HepG2 (cell line): ENCODE measurements around the gene CYSTM1. TPM values are rescaled to one million over a fixed set of nuclear protein-coding genes. Genes with fewer than 3 reads are reported as not detected.

Experiments
- ATAC-seq: fragments of 200-7000 bp; cut with Tn5 transposase; 3 replicates; pipeline ENCODE4 v1.9.1; 2020; ENCODE audit warnings: mild to moderate bottlenecking, moderate library complexity
- BruUV-seq: library from RNA; stranded (reverse); fragments of 400-500 nt; replicated peaks from 2 replicates; lab custom pipeline; 2021; lab: Mats Ljungman, UMichigan
- CTCF ChIA-PET: fragments of 300-600 bp; formaldehyde crosslinking; extraction: SDS; loops from one replicate; lab custom pipeline; 2021; ENCODE audit warnings: low total read pairs, inconsistent platforms, low intra/inter-chr PET ratio; lab: Yijun Ruan, JAX
- POLR2A ChIA-PET: fragments of 350-600 bp; sonication (Branson Sonifier 250); formaldehyde crosslinking; loops from one replicate; lab custom pipeline; 2020; ENCODE audit warnings: antibody characterized with exemption, inconsistent platforms; lab: Yijun Ruan, JAX
- DNase-seq: peaks from one replicate; pipeline ENCODE4 v3.0.0-alpha.2; 2015; ENCODE audit warnings: low spot score
- FAIRE-seq: peaks from 3 replicates; lab custom pipeline; 2011; peaks lifted over from hg19 to GRCh38; lab: Jason Lieb, UNC
- H2AFZ ChIP-seq: one replicate; pipeline ENCODE4 v1.6.1; 2011; ENCODE audit warnings: low read length, inconsistent platforms
- H3K27ac ChIP-seq: fragments of 300-600 bp; 3 replicates; pipeline ENCODE4 v1.8.0; 2011; ENCODE audit warnings: mixed run types, mild to moderate bottlenecking, mixed read lengths, low read length, inconsistent platforms; ENCODE audit not compliant: insufficient read depth; ENCODE audit errors: extremely low read length
- H3K27me3 ChIP-seq, 2 experiments: fragments of 200-600 bp in 1 of 2; 2 replicates in 1 of 2; 3 replicates in 1 of 2; pipeline versions ENCODE4 v1.6.0 to v1.8.0; 2011; ENCODE audit warnings: low read length in 2 of 2, mild to moderate bottlenecking in 2 of 2, moderate library complexity in 2 of 2, inconsistent platforms in 1 of 2; ENCODE audit not compliant: insufficient read depth in 2 of 2, control insufficient read depth in 1 of 2
- H3K36me3 ChIP-seq, 2 experiments: fragments of 200-600 bp in 1 of 2; replicated peaks in 1 of 2; 2 replicates in 1 of 2; 3 replicates in 1 of 2; pipeline versions ENCODE4 v1.5.1 to v1.8.0; 2011; ENCODE audit warnings: low read length in 2 of 2, inconsistent platforms in 1 of 2; ENCODE audit not compliant: insufficient read depth in 2 of 2, control insufficient read depth in 1 of 2
- H3K4me1 ChIP-seq: 2 replicates; pipeline ENCODE4 v1.5.1; 2012; ENCODE audit warnings: low read length, inconsistent platforms; ENCODE audit not compliant: insufficient read depth
- H3K4me2 ChIP-seq: 2 replicates; pipeline ENCODE4 v1.6.0; 2011; ENCODE audit warnings: low read depth, low read length, inconsistent platforms
- H3K4me3 ChIP-seq, 3 experiments: fragments of 200-600 bp in 1 of 3; sonication (generic), shearing (Covaris generic) in 1 of 3; replicated peaks in 1 of 3; 2 replicates each; pipeline ENCODE4 v1.5.1; 2011 to 2016; ENCODE audit warnings: low read length in 3 of 3, inconsistent platforms in 2 of 3, low read depth in 2 of 3, mild to moderate bottlenecking in 2 of 3, control low read depth in 1 of 3, mixed read lengths in 1 of 3; ENCODE audit not compliant: insufficient read depth in 1 of 3
- H3K79me2 ChIP-seq: one replicate; pipeline ENCODE4 v1.6.1; 2011; ENCODE audit warnings: low read length, inconsistent platforms; ENCODE audit not compliant: insufficient read depth
- H3K9ac ChIP-seq: 2 replicates; pipeline ENCODE4 v1.6.0; 2011; ENCODE audit warnings: mild to moderate bottlenecking, low read depth, low read length, inconsistent platforms; ENCODE audit not compliant: insufficient read depth
- H3K9me3 ChIP-seq: 2 replicates; pipeline ENCODE4 v1.5.1; 2012; ENCODE audit warnings: mild to moderate bottlenecking, low read length
- H4K20me1 ChIP-seq: 2 replicates; pipeline ENCODE4 v1.6.0; 2011; ENCODE audit warnings: inconsistent platforms, mild to moderate bottlenecking, low read length, moderate library complexity; ENCODE audit not compliant: insufficient read depth
- GLI4 ChIP-seq: sonication (generic); formaldehyde crosslinking; IDR thresholded peaks from 2 replicates; pipeline ENCODE4 v1.5.1; 2020; ENCODE audit warnings: missing genetic modification reagents, mild to moderate bottlenecking, moderate library complexity, borderline replicate concordance
- GTF2F1 ChIP-seq: fragments of 150-350 bp; IDR thresholded peaks from 2 replicates; pipeline ENCODE4 v1.6.1; 2014; ENCODE audit warnings: low read length
- MZF1 ChIP-seq: sonication (generic); formaldehyde crosslinking; IDR thresholded peaks from 2 replicates; pipeline ENCODE4 v1.8.1; 2023; ENCODE audit warnings: mild to moderate bottlenecking, missing genetic modification reagents, borderline replicate concordance
- NFE2L2 ChIP-seq: fragments of 150-350 bp; IDR thresholded peaks from 2 replicates; pipeline ENCODE4 v1.6.1; 2014; ENCODE audit warnings: low read length
- POLR2AphosphoS5 ChIP-seq: IDR thresholded peaks from 2 replicates; pipeline ENCODE4 v1.6.1; 2012; ENCODE audit warnings: low read depth, low read length
- SIN3A ChIP-seq: IDR thresholded peaks from 2 replicates; pipeline ENCODE4 v1.6.1; 2011; ENCODE audit warnings: low read depth, mild to moderate bottlenecking, control low read depth, low read length, borderline replicate concordance
- ZEB1 ChIP-seq: IDR thresholded peaks from 2 replicates; pipeline ENCODE4 v1.6.1; 2012; ENCODE audit warnings: mild to moderate bottlenecking, low read depth, inconsistent platforms; ENCODE audit not compliant: insufficient replicate concordance
- ZNF451 ChIP-seq: sonication (generic); formaldehyde crosslinking; IDR thresholded peaks from 2 replicates; pipeline ENCODE4 v1.5.0; 2020; ENCODE audit warnings: mild to moderate bottlenecking, missing genetic modification reagents
- ZNF510 ChIP-seq: sonication (generic); formaldehyde crosslinking; IDR thresholded peaks from 2 replicates; pipeline ENCODE4 v1.4.0; 2020; ENCODE audit warnings: low read depth, mild to moderate bottlenecking, missing genetic modification reagents
- ZNF766 ChIP-seq: sonication (generic); formaldehyde crosslinking; IDR thresholded peaks from 2 replicates; pipeline ENCODE4 v1.5.0; 2020; ENCODE audit warnings: missing genetic modification reagents, borderline replicate concordance
- WGBS: methylation state at CpG from one replicate; pipeline ENCODE4 v1.1.6; 2017; ENCODE audit warnings: low lambda C conversion rate; 5-methylcytosine and 5-hydroxymethylcytosine counted together
- in situ Hi-C: cut with HindIII; loops from 2 replicates; pipeline ENCODE4 v1.10.0; 2017; ENCODE audit warnings: low pct_unique_long_range_greater_than_20kb; ENCODE audit not compliant: extremely low pct_ligation_motif_present
- intact Hi-C: fragments of 100-400 bp; cut with micrococcal nuclease; formaldehyde crosslinking; loops from one replicate; pipeline ENCODE4 v1.10.0; 2022; ENCODE audit not compliant: unreplicated experiment
- polyA plus RNA-seq, 8 experiments: library from polyadenylated mRNA; depleted of rRNA in 3 of 8; stranded (reverse) in 7 of 8; unstranded in 1 of 8; fragments of >200 nt; fragmentation: Illumina TruSeq in 4 of 8; extraction: Trizol in 4 of 8; gene quantifications; 2 replicates each; pipeline versions ENCODE4 v1.2.1 to v1.2.3, GENCODE V29; 2011 to 2016; ENCODE audit warnings: low read depth in 4 of 8, missing spikeins in 1 of 8, mixed read lengths in 1 of 8; ENCODE audit not compliant: insufficient read depth in 1 of 8
- total RNA-seq, 5 experiments: library from RNA; depleted of rRNA; stranded (reverse); fragments of >200 nt; fragmentation: Illumina TruSeq; extraction: Trizol; gene quantifications; 2 replicates each; pipeline ENCODE4 v1.2.3, GENCODE V29; 2016; ENCODE audit warnings: low read depth in 1 of 5
- TF ChIP-seq, protein P1 (sequence below): sonication (generic); formaldehyde crosslinking; IDR thresholded peaks from 2 replicates; pipeline ENCODE4 v1.4.0; 2020; ENCODE audit warnings: low read depth, mild to moderate bottlenecking, missing genetic modification reagents
- TF ChIP-seq, protein P2 (sequence below): sonication (generic); formaldehyde crosslinking; IDR thresholded peaks from 2 replicates; pipeline ENCODE4 v1.8.0; 2022; ENCODE audit warnings: mild to moderate bottlenecking, missing genetic modification reagents, moderate library complexity
- TF ChIP-seq, protein P3 (sequence below): sonication (generic); formaldehyde crosslinking; IDR thresholded peaks from 2 replicates; pipeline ENCODE4 v1.4.0; 2020; ENCODE audit warnings: mild to moderate bottlenecking, low read depth, missing genetic modification reagents
- TF ChIP-seq, protein P4 (sequence below): sonication (generic); formaldehyde crosslinking; IDR thresholded peaks from 2 replicates; pipeline ENCODE4 v1.5.0; 2020; ENCODE audit warnings: missing genetic modification reagents
- TF ChIP-seq, protein P5 (sequence below): sonication (generic); formaldehyde crosslinking; IDR thresholded peaks from 2 replicates; pipeline ENCODE4 v1.8.0; 2022; ENCODE audit warnings: missing genetic modification reagents, mild to moderate bottlenecking, inconsistent platforms, borderline replicate concordance

Gene CYSTM1
- total and polyA plus RNA-seq, 2 of the 13 experiments (the other 11 are each of a cell fraction or from before 2014, with no cell fraction given), result 40.0 to 73.4 TPM

DNA sequence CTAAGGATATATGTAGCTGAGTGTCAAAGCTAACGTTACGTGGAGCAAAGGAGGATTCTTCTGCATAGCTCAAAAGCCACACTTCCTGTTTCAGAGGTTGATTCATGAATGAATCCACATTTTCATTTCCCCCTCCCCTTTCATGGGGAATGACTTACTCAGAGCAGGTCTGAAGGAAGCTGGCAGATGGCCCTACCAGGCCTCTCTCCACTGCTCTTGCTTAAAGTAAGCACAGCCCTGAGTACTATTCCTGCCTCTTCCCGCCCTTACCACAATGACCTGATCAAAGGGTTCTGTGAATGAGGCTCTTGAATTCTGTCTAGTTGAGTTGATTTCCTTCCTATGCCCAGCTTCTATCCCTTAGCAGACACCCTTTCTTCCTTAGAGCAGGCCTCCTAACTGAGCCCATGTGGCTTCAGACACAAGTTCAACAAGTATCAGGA, 43.0 kb upstream of the CYSTM1 start (continued):
- TF ChIP-seq, protein P1, sequence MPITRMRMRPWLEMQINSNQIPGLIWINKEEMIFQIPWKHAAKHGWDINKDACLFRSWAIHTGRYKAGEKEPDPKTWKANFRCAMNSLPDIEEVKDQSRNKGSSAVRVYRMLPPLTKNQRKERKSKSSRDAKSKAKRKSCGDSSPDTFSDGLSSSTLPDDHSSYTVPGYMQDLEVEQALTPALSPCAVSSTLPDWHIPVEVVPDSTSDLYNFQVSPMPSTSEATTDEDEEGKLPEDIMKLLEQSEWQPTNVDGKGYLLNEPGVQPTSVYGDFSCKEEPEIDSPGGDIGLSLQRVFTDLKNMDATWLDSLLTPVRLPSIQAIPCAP, result no peak

DNA sequence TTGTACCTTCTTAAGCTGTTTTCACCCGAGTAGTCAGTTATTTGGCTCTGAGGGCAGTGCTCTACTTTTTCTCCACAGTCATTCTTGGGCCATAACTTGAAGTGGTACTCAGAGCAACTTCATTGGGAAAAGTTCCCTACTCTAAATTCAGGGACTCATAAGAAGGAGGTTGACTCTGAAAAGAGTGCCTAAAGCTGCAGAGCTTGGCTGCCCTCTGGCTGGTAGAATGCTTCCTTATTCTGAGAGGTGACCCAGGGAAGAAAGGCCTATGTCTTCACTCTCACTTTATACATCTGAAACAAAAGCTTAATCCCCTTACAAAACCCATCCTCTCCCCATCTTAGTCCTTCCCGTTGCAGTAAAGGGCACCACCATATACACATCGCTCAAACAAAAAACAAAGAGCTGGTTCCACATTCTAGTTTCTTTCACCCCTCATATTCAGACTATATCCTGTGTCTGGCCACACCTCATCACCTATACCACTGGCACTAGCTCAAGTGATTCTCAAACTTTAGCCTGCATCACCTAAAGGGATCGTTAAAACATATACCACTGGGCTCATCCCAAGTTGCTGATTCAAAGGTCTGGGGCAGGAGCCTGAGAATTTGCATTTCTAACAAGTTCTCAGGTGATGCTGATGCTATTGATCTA, 41.3 kb upstream of the CYSTM1 start:
- Histone ChIP-seq H3K4me2 (no peak overlapping the region), H4K20me1 (peaks cover 5% of the 10 kb centered on the region; the same call in 1 of the 2 replicates), H3K27me3 (no peaks in the 10 kb centered on the region; a peak in 1 of 5 replicates), H3K4me1 (no peaks in the 10 kb centered on the region), H3K79me2 (peaks cover 2% of the 10 kb centered on the region), H3K9ac (no peak overlapping the region), H2AFZ (no peak overlapping the region), H3K9me3 (no peaks in the 10 kb centered on the region), H3K36me3 (no peaks in the 10 kb centered on the region), H3K4me3 (no peak overlapping the region), H3K27ac (no peak overlapping the region)
- no peak for DNase-seq
- intact Hi-C loops, result no loop called here
- in situ Hi-C loops, result no loop called here
- POLR2A ChIA-PET, result interaction anchor here (0.6 kb wide), 1 partner anchor 381 kb away, joined by 5 read pairs; no protein-coding TSS in a partner anchor
- BruUV-seq, result no TSS peak
- 66% methylated on average over 4 of the region's 4 CpGs for WGBS
- no peak for ATAC-seq
- CTCF ChIA-PET, result no interaction called here
- FAIRE-seq, result no peak
- TF ChIP-seq NFE2L2, result no peak
- TF ChIP-seq GLI4, result no peak
- no peak for TF ChIP-seq ZNF451 (CRISPR knock-in tag)
- no peak for TF ChIP-seq ZEB1
- TF ChIP-seq ZNF510 (CRISPR knock-in tag), result no peak
- no peak for TF ChIP-seq SIN3A
- TF ChIP-seq, protein P2, sequence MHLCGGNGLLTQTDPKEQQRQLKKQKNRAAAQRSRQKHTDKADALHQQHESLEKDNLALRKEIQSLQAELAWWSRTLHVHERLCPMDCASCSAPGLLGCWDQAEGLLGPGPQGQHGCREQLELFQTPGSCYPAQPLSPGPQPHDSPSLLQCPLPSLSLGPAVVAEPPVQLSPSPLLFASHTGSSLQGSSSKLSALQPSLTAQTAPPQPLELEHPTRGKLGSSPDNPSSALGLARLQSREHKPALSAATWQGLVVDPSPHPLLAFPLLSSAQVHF, result no peak
- no peak for TF ChIP-seq ZNF766
- TF ChIP-seq GTF2F1, result no peak
- TF ChIP-seq, protein P3, sequence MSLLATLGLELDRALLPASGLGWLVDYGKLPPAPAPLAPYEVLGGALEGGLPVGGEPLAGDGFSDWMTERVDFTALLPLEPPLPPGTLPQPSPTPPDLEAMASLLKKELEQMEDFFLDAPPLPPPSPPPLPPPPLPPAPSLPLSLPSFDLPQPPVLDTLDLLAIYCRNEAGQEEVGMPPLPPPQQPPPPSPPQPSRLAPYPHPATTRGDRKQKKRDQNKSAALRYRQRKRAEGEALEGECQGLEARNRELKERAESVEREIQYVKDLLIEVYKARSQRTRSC (CRISPR knock-in tag), result no peak
- TF ChIP-seq, protein P4, sequence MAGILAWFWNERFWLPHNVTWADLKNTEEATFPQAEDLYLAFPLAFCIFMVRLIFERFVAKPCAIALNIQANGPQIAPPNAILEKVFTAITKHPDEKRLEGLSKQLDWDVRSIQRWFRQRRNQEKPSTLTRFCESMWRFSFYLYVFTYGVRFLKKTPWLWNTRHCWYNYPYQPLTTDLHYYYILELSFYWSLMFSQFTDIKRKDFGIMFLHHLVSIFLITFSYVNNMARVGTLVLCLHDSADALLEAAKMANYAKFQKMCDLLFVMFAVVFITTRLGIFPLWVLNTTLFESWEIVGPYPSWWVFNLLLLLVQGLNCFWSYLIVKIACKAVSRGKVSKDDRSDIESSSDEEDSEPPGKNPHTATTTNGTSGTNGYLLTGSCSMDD (CRISPR knock-in tag), result no peak
- TF ChIP-seq MZF1 (CRISPR knock-in tag), result no peak
- TF ChIP-seq, protein P5, sequence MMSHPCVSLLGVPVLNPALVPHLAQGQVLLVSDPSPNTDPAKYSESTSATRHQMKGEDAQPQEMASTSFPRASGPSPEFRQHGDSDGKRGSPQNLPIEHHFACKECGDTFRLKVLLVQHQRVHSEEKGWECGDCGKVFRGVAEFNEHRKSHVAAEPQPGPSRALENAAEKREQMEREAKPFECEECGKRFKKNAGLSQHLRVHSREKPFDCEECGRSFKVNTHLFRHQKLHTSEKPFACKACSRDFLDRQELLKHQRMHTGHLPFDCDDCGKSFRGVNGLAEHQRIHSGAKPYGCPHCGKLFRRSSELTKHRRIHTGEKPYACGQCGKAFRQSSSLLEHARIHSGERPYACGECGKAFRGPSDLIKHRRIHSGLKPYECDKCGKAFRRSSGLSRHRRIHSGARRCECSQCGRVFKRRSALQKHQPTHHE (CRISPR knock-in tag), result no peak
- no peak for TF ChIP-seq POLR2AphosphoS5
